H9 (cell line): ENCODE measurements around the gene ZBTB6. TPM values are rescaled to one million over a fixed set of nuclear protein-coding genes. Genes with fewer than 3 reads are reported as not detected.

Source experiments
- DNase-seq: peaks from one replicate; pipeline ENCODE4 v3.0.0-alpha.2; 2017
- H2AFZ ChIP-seq: one replicate; pipeline ENCODE4 v1.6.1; 2013; ENCODE audit warnings: mild to moderate bottlenecking, low read length, control low read depth, moderate library complexity
- H2AK5ac ChIP-seq: 2 replicates; pipeline ENCODE4 v1.6.1; 2013; ENCODE audit warnings: low read length, control low read depth, mixed read lengths; ENCODE audit not compliant: insufficient read length
- H2BK120ac ChIP-seq: one replicate; pipeline ENCODE4 v1.6.1; 2013; ENCODE audit warnings: low read depth, mild to moderate bottlenecking, low read length, control low read depth, inconsistent platforms; ENCODE audit not compliant: poor library complexity, severe bottlenecking
- H2BK12ac ChIP-seq: 2 replicates; pipeline ENCODE4 v1.6.1; 2013; ENCODE audit warnings: low read length, control low read depth, mixed read lengths, low read depth; ENCODE audit not compliant: insufficient read length
- H2BK15ac ChIP-seq: 2 replicates; pipeline ENCODE4 v1.6.1; 2013; ENCODE audit warnings: low read depth, low read length, control low read depth
- H2BK20ac ChIP-seq: one replicate; pipeline ENCODE4 v1.6.1; 2013; ENCODE audit warnings: low read depth, mild to moderate bottlenecking, low read length, control low read depth, inconsistent platforms; ENCODE audit not compliant: poor library complexity, severe bottlenecking
- H2BK5ac ChIP-seq: 2 replicates; pipeline ENCODE4 v1.6.1; 2013; ENCODE audit warnings: low read length, control low read depth, mixed read lengths; ENCODE audit not compliant: insufficient read length
- H3K14ac ChIP-seq: 2 replicates; pipeline ENCODE4 v1.6.1; 2013; ENCODE audit warnings: low read length, control low read depth; ENCODE audit not compliant: insufficient read depth
- H3K18ac ChIP-seq: 2 replicates; pipeline ENCODE4 v1.6.1; 2013; ENCODE audit warnings: low read depth, mild to moderate bottlenecking, mixed read lengths, low read length, control low read depth; ENCODE audit not compliant: insufficient read length
- H3K23ac ChIP-seq: 2 replicates; pipeline ENCODE4 v1.6.1; 2013; ENCODE audit warnings: low read length, control low read depth, mixed read lengths, low read depth; ENCODE audit not compliant: insufficient read length
- H3K23me2 ChIP-seq: 2 replicates; pipeline ENCODE4 v1.6.1; 2013; ENCODE audit warnings: low read depth, mild to moderate bottlenecking, mixed read lengths, low read length, control low read depth; ENCODE audit not compliant: insufficient read length, poor library complexity, severe bottlenecking
- H3K27ac ChIP-seq: 2 replicates; pipeline ENCODE4 v1.5.1; 2013; ENCODE audit warnings: low read length, control low read depth, mixed read lengths, low read depth; ENCODE audit not compliant: insufficient read length
- H3K27me3 ChIP-seq: 2 replicates; pipeline ENCODE4 v1.6.1; 2013; ENCODE audit warnings: low read length, control low read depth, inconsistent platforms; ENCODE audit not compliant: insufficient read depth
- H3K4ac ChIP-seq: 2 replicates; pipeline ENCODE4 v1.6.1; 2013; ENCODE audit warnings: low read depth, mild to moderate bottlenecking, control low read depth, inconsistent platforms, low read length, moderate library complexity
- H3K4me1 ChIP-seq: 2 replicates; pipeline ENCODE4 v1.6.1; 2013; ENCODE audit warnings: low read length, control low read depth, inconsistent platforms; ENCODE audit not compliant: insufficient read depth
- H3K4me2 ChIP-seq: 2 replicates; pipeline ENCODE4 v1.6.1; 2013; ENCODE audit warnings: low read length, control low read depth, mixed read lengths; ENCODE audit not compliant: insufficient read length, insufficient read depth
- H3K56ac ChIP-seq: 2 replicates; pipeline ENCODE4 v1.6.1; 2013; ENCODE audit warnings: low read depth, mild to moderate bottlenecking, mixed read lengths, low read length, control low read depth; ENCODE audit not compliant: insufficient read length
- H3K79me1 ChIP-seq: 2 replicates; pipeline ENCODE4 v1.6.1; 2013; ENCODE audit warnings: low read depth, mild to moderate bottlenecking, moderate library complexity, low read length, control low read depth, inconsistent platforms; ENCODE audit not compliant: insufficient read depth, poor library complexity, severe bottlenecking
- H3K79me2 ChIP-seq: 2 replicates; pipeline ENCODE4 v1.6.1; 2013; ENCODE audit warnings: low read length, control low read depth, inconsistent platforms; ENCODE audit not compliant: insufficient read depth
- H3K9ac ChIP-seq: 2 replicates; pipeline ENCODE4 v1.6.1; 2013; ENCODE audit warnings: low read length, control low read depth, mixed read lengths; ENCODE audit not compliant: insufficient read length; ENCODE audit errors: extremely low read depth
- H3K9me3 ChIP-seq: one replicate; pipeline ENCODE4 v1.6.1; 2013; ENCODE audit warnings: low read depth, low read length, inconsistent platforms; ENCODE audit not compliant: control insufficient read depth
- H3T11ph ChIP-seq: one replicate; pipeline ENCODE4 v1.6.1; 2013; ENCODE audit warnings: mild to moderate bottlenecking, low read length, control low read depth, inconsistent platforms
- H4K20me1 ChIP-seq: one replicate; pipeline ENCODE4 v1.6.1; 2013; ENCODE audit not compliant: control insufficient read depth, insufficient read length, insufficient read depth
- H4K5ac ChIP-seq: 2 replicates; pipeline ENCODE4 v1.6.1; 2013; ENCODE audit warnings: low read depth, mild to moderate bottlenecking, mixed read lengths, low read length, control low read depth; ENCODE audit not compliant: insufficient read length
- H4K8ac ChIP-seq: replicated peaks from 2 replicates; pipeline ENCODE4 v1.6.1; 2013; ENCODE audit warnings: low read length, control low read depth, mixed read lengths, low read depth; ENCODE audit not compliant: insufficient read length
- H4K91ac ChIP-seq: 2 replicates; pipeline ENCODE4 v1.6.1; 2013; ENCODE audit warnings: low read depth, mild to moderate bottlenecking, moderate library complexity, mixed read lengths, low read length, control low read depth; ENCODE audit not compliant: insufficient read length
- H3K27ac Mint-ChIP-seq, 3 experiments: 2 replicates in 2 of 3; 3 replicates in 1 of 3; pipeline ENCODE4 v1.8.0; 2020 to 2021; ENCODE audit warnings: mixed read lengths in 3 of 3, mild to moderate bottlenecking in 1 of 3, moderate library complexity in 1 of 3
- H3K27me3 Mint-ChIP-seq: 2 replicates; pipeline ENCODE4 v1.8.0; 2021; ENCODE audit warnings: low read depth, mild to moderate bottlenecking, moderate library complexity, mixed read lengths
- H3K36me3 Mint-ChIP-seq, 3 experiments: 2 replicates in 2 of 3; 3 replicates in 1 of 3; pipeline ENCODE4 v1.8.0; 2020 to 2021; ENCODE audit warnings: low read depth in 3 of 3, mixed read lengths in 3 of 3; ENCODE audit not compliant: insufficient read depth in 1 of 3
- H3K4me1 Mint-ChIP-seq, 2 experiments: 2 replicates each; pipeline ENCODE4 v1.8.0; 2020; ENCODE audit warnings: mixed read lengths in 2 of 2
- H3K4me3 Mint-ChIP-seq, 2 experiments: 2 replicates in 1 of 2; 3 replicates in 1 of 2; pipeline ENCODE4 v1.8.0; 2020 to 2021; ENCODE audit warnings: mild to moderate bottlenecking in 2 of 2, mixed read lengths in 2 of 2, moderate library complexity in 1 of 2
- H3K9me3 Mint-ChIP-seq, 2 experiments: 2 replicates in 1 of 2; 3 replicates in 1 of 2; pipeline ENCODE4 v1.8.0; 2020; ENCODE audit warnings: mild to moderate bottlenecking in 2 of 2, mixed read lengths in 2 of 2, moderate library complexity in 1 of 2
- CTCF ChIP-seq: fragments of 200-600 bp; sonication (generic); conservative IDR thresholded peaks from 3 replicates; pipeline ENCODE4 v1.8.0; 2021; ENCODE audit warnings: antibody characterized with exemption, mild to moderate bottlenecking
- WGBS: extraction: QIAGEN DNeasy Blood & Tissue Kit; methylation state at CpG from one replicate; pipeline ENCODE4 v1.1.7; 2013; ENCODE audit warnings: missing lambda C conversion rate, low lambda C conversion rate, mixed read lengths; ENCODE audit not compliant: insufficient read length; ENCODE audit errors: extremely low coverage; 5-methylcytosine and 5-hydroxymethylcytosine counted together
- total RNA-seq: library from RNA; stranded (reverse); gene quantifications from 2 replicates; pipeline ENCODE4 v1.2.1, GENCODE V29; 2021

ZBTB6 gene
- total RNA-seq, 1 experiment from 2014 or later, result 10.2 TPM

GRCh38 chr9:122912671-122912963 is 506 bp downstream of the ZBTB6 start:
- H2AK5ac ChIP-seq, result no peak overlapping the region
- 100% methylated on average over 2 of the region's 9 CpGs for WGBS
- Mint-ChIP-seq H3K4me3 (peak overlapping the region; percentile 89 to 93), H3K9me3 (no peaks in the 10 kb centered on the region), H3K27ac (peak overlapping the region; percentile 99), H3K27me3 (no peaks in the 10 kb centered on the region), H3K36me3 (peaks cover 11 to 23% (median 18%) of the 10 kb centered on the region in 3 experiments; a peak in 6 of 7 replicates), H3K4me1 (peaks cover 7 to 10% of the 10 kb centered on the region in 2 experiments)
- H3K14ac ChIP-seq, result peak overlapping the region; percentile 98; the same call in 1 of the 2 replicates
- no peak overlapping the region for H4K91ac ChIP-seq
- H3K18ac ChIP-seq, result peak overlapping the region; percentile 98
- H3K23ac ChIP-seq, result no peak overlapping the region
- no peak overlapping the region; the same call in 1 of the 2 replicates for H3K4ac ChIP-seq
- peak overlapping the region; percentile 31 for H2BK5ac ChIP-seq
- no peak overlapping the region for H2BK15ac ChIP-seq
- TF ChIP-seq CTCF, result no peak
- H3K9ac ChIP-seq, result peak overlapping the region; percentile 99
- H3T11ph ChIP-seq, result no peak overlapping the region
- peak overlapping the region; percentile 98 for H3K27ac ChIP-seq
- H3K27me3 ChIP-seq, result no peaks in the 10 kb centered on the region
- peak overlapping the region; percentile 6 for H3K56ac ChIP-seq
- no peaks in the 10 kb centered on the region for H4K20me1 ChIP-seq
- H3K79me1 ChIP-seq, result peaks cover 3% of the 10 kb centered on the region
- H3K23me2 ChIP-seq, result peaks cover 9% of the 10 kb centered on the region
- H2BK12ac ChIP-seq, result no peak overlapping the region
- peak overlapping the region; percentile 65 for H4K5ac ChIP-seq
- no peak overlapping the region for H2BK20ac ChIP-seq
- H3K4me1 ChIP-seq, result no peaks in the 10 kb centered on the region
- no peaks in the 10 kb centered on the region for H3K9me3 ChIP-seq
- H3K4me2 ChIP-seq, result peak overlapping the region; percentile 71
- H2BK120ac ChIP-seq, result no peak overlapping the region
- H4K8ac ChIP-seq, result peak overlapping the region; percentile 27
- no peak overlapping the region for H2AFZ ChIP-seq
- peaks cover 12% of the 10 kb centered on the region; the same call in 1 of the 2 replicates for H3K79me2 ChIP-seq
- DNase-seq, result no peak
